Esophagus squamous epithelium (tissue), 4 donors: Measurements from ENCODE around the gene NSG1.

Experiments
- POLR2A ChIP-seq, 4 donors: fragments of 450-650 bp; IDR thresholded peaks; one replicate each; pipeline ENCODE4 v1.6.1; 2017; ENCODE audit warnings: antibody characterized with exemption in 4 of 4, mild to moderate bottlenecking in 4 of 4, moderate library complexity in 3 of 4
- TF ChIP-seq, protein P1 (sequence below), 6 experiments: fragments of 450-650 bp in 4 of 6; fragments of 200-600 bp in 2 of 6; sonication (generic) in 2 of 6; IDR thresholded peaks; one replicate each; pipeline ENCODE4 v1.5.1; 2016 to 2019; ENCODE audit warnings: antibody characterized with exemption in 6 of 6, mild to moderate bottlenecking in 4 of 6, moderate library complexity in 4 of 6

GRCh38 chr4:4368809-4369580, 17.9 kb upstream of the NSG1 start:
- TF ChIP-seq, protein P1, sequence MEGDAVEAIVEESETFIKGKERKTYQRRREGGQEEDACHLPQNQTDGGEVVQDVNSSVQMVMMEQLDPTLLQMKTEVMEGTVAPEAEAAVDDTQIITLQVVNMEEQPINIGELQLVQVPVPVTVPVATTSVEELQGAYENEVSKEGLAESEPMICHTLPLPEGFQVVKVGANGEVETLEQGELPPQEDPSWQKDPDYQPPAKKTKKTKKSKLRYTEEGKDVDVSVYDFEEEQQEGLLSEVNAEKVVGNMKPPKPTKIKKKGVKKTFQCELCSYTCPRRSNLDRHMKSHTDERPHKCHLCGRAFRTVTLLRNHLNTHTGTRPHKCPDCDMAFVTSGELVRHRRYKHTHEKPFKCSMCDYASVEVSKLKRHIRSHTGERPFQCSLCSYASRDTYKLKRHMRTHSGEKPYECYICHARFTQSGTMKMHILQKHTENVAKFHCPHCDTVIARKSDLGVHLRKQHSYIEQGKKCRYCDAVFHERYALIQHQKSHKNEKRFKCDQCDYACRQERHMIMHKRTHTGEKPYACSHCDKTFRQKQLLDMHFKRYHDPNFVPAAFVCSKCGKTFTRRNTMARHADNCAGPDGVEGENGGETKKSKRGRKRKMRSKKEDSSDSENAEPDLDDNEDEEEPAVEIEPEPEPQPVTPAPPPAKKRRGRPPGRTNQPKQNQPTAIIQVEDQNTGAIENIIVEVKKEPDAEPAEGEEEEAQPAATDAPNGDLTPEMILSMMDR (IDR thresholded peaks at IDR 0.05): no peak
- no peak for TF ChIP-seq POLR2A (IDR thresholded peaks at IDR 0.05)
